ENCODE data around the gene MVD. TPM values are rescaled to one million over a fixed set of nuclear protein-coding genes. Genes with fewer than 3 reads are reported as not detected.

Gene MVD
- total and polyA plus RNA-seq, 2 of the 13 experiments (the other 11 are each of a cell fraction or from before 2014, with no cell fraction given) = 28.1 to 187 TPM

- WGBS (ENCODE audit: low lambda C conversion rate) = 88% methylated on average over 20 of the region's 20 CpGs
- in situ Hi-C loops (cut with HindIII; ENCODE audit: extremely low pct_ligation_motif_present, low pct_unique_long_range_greater_than_20kb) = no loop called here
- Histone ChIP-seq H3K79me2 (ENCODE audit: insufficient read depth, low read length) (peaks cover 15% of the 10 kb centered on the region), H3K4me1 (ENCODE audit: insufficient read depth, low read length) (peaks cover 36% of the 10 kb centered on the region), H3K9ac (ENCODE audit: insufficient read depth, low read depth, low read length) (no peak overlapping the region), H3K4me3 (replicated peaks in 1 of 3; ENCODE audit: insufficient read depth in 1 of 3, low read depth in 2 of 3, low read length in 3 of 3) (no peak overlapping the region), H3K36me3 (replicated peaks in 1 of 2; ENCODE audit: control insufficient read depth in 1 of 2, insufficient read depth in 2 of 2, low read length in 2 of 2) (peaks cover 18 to 48% of the 10 kb centered on the region in 2 experiments), H3K4me2 (ENCODE audit: low read depth, low read length) (no peak overlapping the region), H3K27me3 (ENCODE audit: control insufficient read depth in 1 of 2, insufficient read depth in 2 of 2, low read length in 2 of 2) (no peaks in the 10 kb centered on the region), H3K27ac (ENCODE audit: extremely low read length, insufficient read depth, low read length) (peak overlapping the region; percentile 65), H2AFZ (ENCODE audit: low read length) (no peak overlapping the region), H4K20me1 (ENCODE audit: insufficient read depth, low read length) (peaks cover 8% of the 10 kb centered on the region; the same call in 1 of the 2 replicates), H3K9me3 (ENCODE audit: low read length) (no peaks in the 10 kb centered on the region)
- BruUV-seq (replicated peaks) = no TSS peak
- FAIRE-seq = no peak
- TF ChIP-seq FOXA1 (IDR thresholded peaks at IDR 0.05) = no peak
- TF ChIP-seq FOXA1 (CRISPR knock-in tag; IDR thresholded peaks at IDR 0.05) = peak; percentile 65
- TF ChIP-seq ZNF574 (CRISPR knock-in tag; IDR thresholded peaks at IDR 0.05) = 0 out of 2 replicates have a peak, but pooled peaks have one; percentile 30
- TF ChIP-seq ZNF253 (CRISPR knock-in tag; IDR thresholded peaks at IDR 0.05; ENCODE audit: borderline replicate concordance) = no peak
- no peak for TF ChIP-seq ZNF3 (CRISPR knock-in tag; IDR thresholded peaks at IDR 0.05)
- no peak for TF ChIP-seq ZNF83 (CRISPR knock-in tag; IDR thresholded peaks at IDR 0.05; ENCODE audit: borderline replicate concordance)
- no peak for TF ChIP-seq ZNF296 (CRISPR knock-in tag; conservative IDR thresholded peaks at IDR 0.05)
- peak; percentile 15; the same call in 1 of the 2 replicates for TF ChIP-seq FOXA3 (CRISPR knock-in tag; IDR thresholded peaks at IDR 0.05)
- intact Hi-C loops (cut with micrococcal nuclease; ENCODE audit: unreplicated experiment) = loop anchor here (1.0 kb wide), 1 partner anchor 31 kb away; no protein-coding TSS in a partner anchor
- ChIA-PET POLR2A (interaction anchor here (1.3 to 2.7 kb wide), 6 partner anchors 20 to 47 kb away, joined by 4 to 17 read pairs (median 7); partner anchors contain the start of genes CYBA, MVD and ZC3H18), CTCF (ENCODE audit: low intra/inter-chr PET ratio, low total read pairs) (no interaction called here)
- DNase-seq (ENCODE audit: low spot score) = no peak
- ATAC-seq = no peak
Measured at GRCh38 chr16:88617268-88618031, 45.4 kb downstream of the MVD start.

All from HepG2 (cell line).